Parathyroid adenoma (tissue), 2 donors: ENCODE data around the gene MED13L.
A peak's percentile ranks its signal among the peaks of the same experiment; 100 is the strongest.

Source experiments
- H2AFZ ChIP-seq: fragments of 300-600 bp; sonication (generic); one replicate; pipeline ENCODE4 v1.7.0; 2017; ENCODE audit warnings: antibody characterized with exemption, mild to moderate bottlenecking
- H3K27ac ChIP-seq: fragments of 300-600 bp; sonication (generic); one replicate; pipeline ENCODE4 v1.7.0; 2017
- H3K27me3 ChIP-seq: fragments of 300-600 bp; sonication (generic); one replicate; pipeline ENCODE4 v1.7.0; 2017; ENCODE audit warnings: low read length; ENCODE audit not compliant: control insufficient read depth, insufficient read depth
- H3K36me3 ChIP-seq: fragments of 300-600 bp; sonication (generic); one replicate; pipeline ENCODE4 v1.7.0; 2017; ENCODE audit warnings: low read length; ENCODE audit not compliant: control insufficient read depth, insufficient read depth
- H3K4me1 ChIP-seq: fragments of 300-600 bp; sonication (generic); one replicate; pipeline ENCODE4 v1.7.0; 2017; ENCODE audit warnings: control low read depth
- H3K4me2 ChIP-seq: fragments of 300-600 bp; sonication (generic); one replicate; pipeline ENCODE4 v1.7.0; 2017; ENCODE audit warnings: low read length
- H3K4me3 ChIP-seq: fragments of 300-600 bp; sonication (generic); one replicate; pipeline ENCODE4 v1.7.0; 2017; ENCODE audit warnings: low read depth, low read length
- H3K79me2 ChIP-seq: fragments of 300-600 bp; sonication (generic); one replicate; pipeline ENCODE4 v1.7.0; 2017; ENCODE audit warnings: control low read depth
- H3K9ac ChIP-seq: fragments of 300-600 bp; sonication (generic); one replicate; pipeline ENCODE4 v1.7.0; 2017; ENCODE audit warnings: mild to moderate bottlenecking
- H3K9me3 ChIP-seq: fragments of 300-600 bp; sonication (generic); one replicate; pipeline ENCODE4 v1.7.0; 2017; ENCODE audit warnings: low read length; ENCODE audit not compliant: control insufficient read depth
- CTCF ChIP-seq: fragments of 300-600 bp; sonication (generic); IDR thresholded peaks from one replicate; pipeline ENCODE4 v1.7.0; 2017; ENCODE audit warnings: antibody characterized with exemption, mild to moderate bottlenecking
- donor health status: primary hyperparathyroidism.

Gene MED13L

GRCh38 chr12:116141110-116141832 lies 136.2 kb downstream of the MED13L start:
- TF ChIP-seq CTCF = peak; percentile 21
- Histone ChIP-seq H3K9me3 (no peaks in the 10 kb centered on the region), H3K4me3 (no peak overlapping the region), H3K27ac (no peak overlapping the region), H3K79me2 (peaks cover 36% of the 10 kb centered on the region), H3K4me2 (no peak overlapping the region), H3K4me1 (peaks cover 11% of the 10 kb centered on the region), H3K27me3 (no peaks in the 10 kb centered on the region), H2AFZ (no peak overlapping the region), H3K36me3 (no peaks in the 10 kb centered on the region), H3K9ac (no peak overlapping the region)

GRCh38 chr12:116140529-116140928 lies 137.0 kb downstream of the MED13L start:
- Histone ChIP-seq H2AFZ (no peak overlapping the region), H3K9me3 (no peaks in the 10 kb centered on the region), H3K4me2 (no peak overlapping the region), H3K9ac (no peak overlapping the region), H3K27me3 (no peaks in the 10 kb centered on the region), H3K79me2 (peaks cover 34% of the 10 kb centered on the region), H3K4me3 (no peak overlapping the region), H3K36me3 (no peaks in the 10 kb centered on the region), H3K4me1 (peaks cover 11% of the 10 kb centered on the region), H3K27ac (no peak overlapping the region)
- TF ChIP-seq CTCF = no peak

GRCh38 chr12:116138781-116139180 lies 138.7 kb downstream of the MED13L start:
- Histone ChIP-seq H3K9ac (no peak overlapping the region), H3K4me1 (peaks cover 5% of the 10 kb centered on the region), H3K36me3 (no peaks in the 10 kb centered on the region), H2AFZ (no peak overlapping the region), H3K4me3 (no peak overlapping the region), H3K27me3 (no peaks in the 10 kb centered on the region), H3K9me3 (no peaks in the 10 kb centered on the region), H3K79me2 (peaks cover 31% of the 10 kb centered on the region), H3K27ac (no peak overlapping the region), H3K4me2 (no peak overlapping the region)
- no peak for TF ChIP-seq CTCF

- no peak overlapping the region for H2AFZ ChIP-seq
Observed at GRCh38 chr12:116138364-116138763, 139.1 kb downstream of the MED13L start.

More at GRCh38 chr12:116138364-116138763, 139.1 kb downstream of the MED13L start:
- TF ChIP-seq CTCF = no peak
- H3K27ac ChIP-seq = no peak overlapping the region
- peaks cover 35% of the 10 kb centered on the region for H3K79me2 ChIP-seq
- no peak overlapping the region for H3K4me3 ChIP-seq
- no peaks in the 10 kb centered on the region for H3K9me3 ChIP-seq
- H3K36me3 ChIP-seq = no peaks in the 10 kb centered on the region
- peaks cover 10% of the 10 kb centered on the region for H3K4me1 ChIP-seq
- H3K9ac ChIP-seq = no peak overlapping the region
- no peak overlapping the region for H3K4me2 ChIP-seq
- H3K27me3 ChIP-seq = no peaks in the 10 kb centered on the region
